Esophagus (tissue), 2 donors: Measurements from ENCODE around the gene PICALM. TPM values are rescaled to one million over a fixed set of nuclear protein-coding genes. Genes with fewer than 3 reads are reported as not detected.

Experiments
- H3K27ac ChIP-seq, 2 donors: one replicate each; pipeline ENCODE4 v1.5.1; 2013; ENCODE audit warnings: low read depth in 2 of 2, mild to moderate bottlenecking in 2 of 2, inconsistent platforms in 1 of 2, low read length in 1 of 2, moderate library complexity in 1 of 2
- H3K27me3 ChIP-seq, 2 donors: one replicate each; pipeline ENCODE4 v1.6.1; 2013; ENCODE audit warnings: low read length in 2 of 2, control low read depth in 1 of 2, mild to moderate bottlenecking in 1 of 2; ENCODE audit not compliant: insufficient read depth in 2 of 2, control insufficient read depth in 1 of 2
- H3K36me3 ChIP-seq, 2 donors: one replicate each; pipeline ENCODE4 v1.6.1; 2013; ENCODE audit warnings: low read length in 1 of 2; ENCODE audit not compliant: control insufficient read depth in 2 of 2, insufficient read depth in 2 of 2
- H3K4me1 ChIP-seq, 2 donors: one replicate each; pipeline ENCODE4 v1.6.1; 2013; ENCODE audit warnings: low read length in 1 of 2; ENCODE audit not compliant: control insufficient read depth in 2 of 2, insufficient read depth in 2 of 2
- H3K4me3 ChIP-seq, 2 donors: one replicate each; pipeline ENCODE4 v1.5.1; 2013; ENCODE audit warnings: low read length in 2 of 2, mild to moderate bottlenecking in 2 of 2, low read depth in 1 of 2, moderate library complexity in 1 of 2
- H3K9me3 ChIP-seq, 2 donors: one replicate each; pipeline ENCODE4 v1.6.1; 2013; ENCODE audit warnings: mild to moderate bottlenecking in 2 of 2, low read depth in 1 of 2, low read length in 1 of 2, moderate library complexity in 1 of 2; ENCODE audit not compliant: control insufficient read depth in 2 of 2, insufficient read depth in 1 of 2
- WGBS, 2 donors: extraction: QIAGEN DNeasy Blood & Tissue Kit; methylation state at CpG; one replicate each; pipeline ENCODE4 v1.1.7; 2013; 5-methylcytosine and 5-hydroxymethylcytosine counted together
- polyA plus RNA-seq, 2 donors: library from polyadenylated mRNA; stranded (reverse); fragments of 200-250 nt; gene quantifications; one replicate each; pipeline ENCODE4 v1.2.3, GENCODE V29; 2013
- donor health status: healthy with polysubstance abuse.
- donor health status: Bipolar disorder and iron deficiency.

PICALM gene
- polyA plus RNA-seq, 2 donors: 60.9 to 61.1 TPM

DNA sequence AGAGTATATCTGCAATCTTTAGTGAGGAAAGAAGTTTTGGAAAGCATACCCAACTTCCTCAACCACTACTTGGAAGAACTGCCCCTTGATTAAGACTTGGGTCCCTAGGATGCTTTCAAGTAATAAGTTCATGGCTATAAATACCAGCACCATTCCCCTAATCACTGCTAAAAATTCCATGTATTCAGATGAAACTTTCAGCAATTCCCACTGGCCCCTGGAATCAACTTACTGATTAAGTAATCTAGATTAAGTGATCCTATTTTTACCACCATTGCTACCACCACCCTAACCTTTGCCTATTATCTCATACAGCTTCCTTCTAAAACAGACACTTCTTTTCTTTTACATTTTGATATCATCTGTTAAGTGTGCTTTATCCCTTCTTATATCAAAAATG lies 10.5 kb downstream of the PICALM start:
- Histone ChIP-seq H3K27ac (no peak overlapping the region), H3K36me3 (no peaks in the 10 kb centered on the region), H3K27me3 (no peaks in the 10 kb centered on the region), H3K9me3 (no peaks in the 10 kb centered on the region), H3K4me1 (peaks cover 2 to 3% of the 10 kb centered on the region in 2 donors), H3K4me3 (no peak overlapping the region)

DNA sequence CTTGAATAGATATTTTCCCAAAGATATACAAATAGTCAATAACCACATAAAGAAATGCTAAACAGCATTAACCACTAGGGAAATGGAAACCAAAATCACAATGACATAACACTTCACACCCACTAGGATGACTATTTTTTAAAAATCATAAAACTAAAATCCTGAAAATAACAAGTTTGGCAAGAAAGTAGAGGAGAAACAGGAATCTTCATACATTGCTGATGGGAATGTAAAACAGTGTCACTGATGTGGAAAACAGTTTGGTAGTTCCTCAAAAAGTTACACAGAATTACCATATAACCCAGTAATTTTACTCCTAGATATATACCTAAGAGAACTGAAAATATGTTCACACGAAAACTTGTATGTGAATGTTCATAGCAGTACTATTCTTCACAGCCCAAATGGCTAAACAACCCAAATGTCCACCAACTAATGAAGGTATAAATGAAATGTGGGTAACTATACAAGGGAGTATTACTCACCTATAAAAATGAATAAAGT lies 12.5 kb downstream of the PICALM start:
- Histone ChIP-seq H3K36me3 (no peaks in the 10 kb centered on the region), H3K4me1 (peaks cover 2 to 3% of the 10 kb centered on the region in 2 donors)

DNA sequence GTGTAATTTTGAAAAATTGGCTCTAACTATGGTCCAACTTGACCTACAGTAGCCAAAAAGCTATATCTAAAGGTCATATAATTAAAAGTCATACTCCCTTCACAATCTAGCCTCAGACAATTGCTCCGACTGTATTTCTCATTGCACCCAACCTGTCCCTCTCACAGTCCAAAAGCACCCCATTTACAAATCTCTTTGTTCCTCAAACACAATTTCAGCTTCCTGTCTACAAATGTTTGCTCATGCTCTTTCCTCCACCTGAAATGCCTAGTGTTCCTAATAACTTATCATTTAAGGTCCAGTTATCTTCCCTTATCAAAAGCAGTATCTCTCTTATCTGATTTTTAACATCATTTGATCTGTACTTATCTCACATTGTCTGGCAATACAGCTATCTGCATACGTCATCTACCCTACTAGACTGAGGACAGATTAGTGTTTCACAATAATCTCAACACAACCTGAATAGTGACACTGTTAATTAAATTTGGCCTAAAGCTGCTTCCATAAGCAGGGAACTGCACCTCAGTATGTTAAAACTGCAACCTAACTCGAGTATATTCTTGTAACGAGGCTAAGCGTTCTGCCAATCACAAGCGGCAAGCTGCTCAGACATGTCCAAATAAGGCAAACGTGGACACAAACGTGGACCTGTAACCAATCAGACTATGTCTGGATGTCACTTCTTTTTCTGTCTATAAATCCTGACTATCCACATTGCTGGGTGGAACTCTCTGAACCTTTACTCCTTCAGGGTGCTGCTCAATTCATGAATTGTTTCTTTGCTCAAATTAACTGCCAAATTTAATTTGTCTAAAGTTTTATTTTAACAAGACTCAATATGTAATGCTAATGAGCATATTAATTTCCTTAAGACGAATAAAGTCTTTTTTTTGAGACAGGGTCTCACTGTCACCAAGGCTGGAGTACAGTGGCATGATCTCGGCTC lies 15.9 kb downstream of the PICALM start:
- no peaks in the 10 kb centered on the region for H3K36me3 ChIP-seq
- no peak overlapping the region for H3K27ac ChIP-seq
- H3K4me1 ChIP-seq: peaks cover 0 to 3% of the 10 kb centered on the region in 2 donors
- WGBS, 2 donors: 82 to 83% methylated on average over 10 of the region's 10 CpGs
- H3K27me3 ChIP-seq: no peaks in the 10 kb centered on the region
- H3K4me3 ChIP-seq: no peak overlapping the region
- H3K9me3 ChIP-seq: no peaks in the 10 kb centered on the region

More for the DNA sequence above, 12.5 kb downstream of the PICALM start:
- no peaks in the 10 kb centered on the region for H3K9me3 ChIP-seq
- H3K4me3 ChIP-seq: no peak overlapping the region
- 84 to 85% methylated on average over 1 of the region's 1 CpG for WGBS, 2 donors
- no peak overlapping the region for H3K27ac ChIP-seq
- H3K27me3 ChIP-seq: no peaks in the 10 kb centered on the region

DNA sequence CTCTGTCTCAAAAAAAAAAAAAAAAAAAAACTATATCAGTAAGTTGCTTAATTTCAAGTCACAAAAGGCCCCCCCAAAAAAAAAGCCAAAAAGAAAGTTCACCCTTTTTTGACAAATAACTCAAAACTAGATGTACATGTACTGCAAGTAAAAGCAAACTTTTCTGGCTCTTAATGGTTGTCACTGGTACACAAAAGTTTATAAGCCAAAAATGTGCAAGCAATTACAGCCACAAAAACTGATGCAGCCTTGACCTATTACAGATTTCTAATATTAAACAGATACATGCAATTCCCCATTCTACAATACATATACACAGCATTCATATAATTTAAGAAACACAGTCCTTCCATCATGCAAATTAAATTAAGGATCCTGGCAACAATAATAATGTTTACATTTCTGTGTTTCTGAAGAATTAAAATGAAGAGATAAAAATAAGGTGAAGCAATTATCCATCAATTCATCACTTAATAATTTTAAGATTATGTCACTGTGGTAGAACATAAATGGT lies 18.6 kb downstream of the PICALM start:
- Histone ChIP-seq H3K4me3 (no peak overlapping the region), H3K27me3 (no peaks in the 10 kb centered on the region), H3K9me3 (no peaks in the 10 kb centered on the region), H3K4me1 (peaks cover 2 to 5% of the 10 kb centered on the region in 2 donors), H3K27ac (no peak overlapping the region), H3K36me3 (no peaks in the 10 kb centered on the region)

DNA sequence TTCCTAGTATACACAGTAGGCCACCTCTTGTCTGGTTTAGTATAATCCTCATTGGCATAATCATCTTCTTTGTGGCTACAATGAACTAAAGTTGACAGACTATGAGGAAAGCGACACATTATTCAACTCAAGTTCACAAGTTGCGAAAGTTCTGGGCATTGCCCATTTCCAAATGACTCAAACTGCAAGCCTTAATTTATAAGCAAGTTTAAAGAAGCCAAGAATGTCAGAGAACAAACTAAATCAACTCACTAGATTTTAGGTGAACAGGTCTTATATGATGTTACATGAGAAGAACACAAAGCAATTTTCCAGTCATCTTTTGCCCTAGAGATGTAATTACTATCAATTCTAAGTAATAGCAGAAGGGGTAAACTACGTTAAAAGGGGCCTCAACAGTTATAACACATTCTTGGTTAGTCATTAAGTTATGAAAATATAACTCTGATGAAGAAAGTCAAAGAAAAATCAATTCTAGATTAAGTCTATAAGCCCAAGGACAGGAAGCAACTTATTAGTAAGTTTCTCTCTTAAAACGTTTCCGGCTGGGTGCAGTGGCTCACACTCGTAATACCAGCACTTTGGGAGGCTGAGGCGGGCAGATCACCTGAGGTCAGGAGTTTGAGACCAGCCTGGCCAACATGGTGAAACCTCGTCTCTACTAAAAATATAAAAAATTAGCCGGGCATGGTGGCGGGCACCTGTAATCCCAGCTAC lies 21.5 kb downstream of the PICALM start:
- H3K4me3 ChIP-seq: no peak overlapping the region
- no peaks in the 10 kb centered on the region for H3K9me3 ChIP-seq
- 68 to 70% methylated on average over 10 of the region's 10 CpGs for WGBS, 2 donors
- peaks cover 2 to 4% of the 10 kb centered on the region in 2 donors for H3K4me1 ChIP-seq
- H3K27me3 ChIP-seq: no peaks in the 10 kb centered on the region
- H3K36me3 ChIP-seq: no peaks in the 10 kb centered on the region
- no peak overlapping the region for H3K27ac ChIP-seq

DNA sequence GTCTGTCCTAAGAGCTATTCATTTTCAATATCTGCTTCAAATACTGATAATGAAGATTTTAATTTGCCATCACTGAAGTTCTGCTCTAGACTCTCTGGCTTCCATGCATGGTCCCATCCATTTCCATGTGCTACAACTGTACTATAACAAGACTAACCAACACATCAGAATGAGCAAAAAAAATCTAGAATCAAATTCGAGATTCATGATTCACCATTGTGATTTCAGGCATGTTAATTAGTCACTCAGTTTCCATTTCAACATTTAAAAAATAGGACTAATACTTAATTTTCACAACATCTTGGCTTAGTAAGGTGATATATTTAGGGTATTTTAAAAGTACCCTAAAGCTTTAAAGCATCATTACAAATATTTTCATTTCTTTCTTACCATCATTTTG lies 22.8 kb downstream of the PICALM start:
- Histone ChIP-seq H3K4me3 (no peak overlapping the region), H3K4me1 (peaks cover 2 to 4% of the 10 kb centered on the region in 2 donors), H3K27ac (no peak overlapping the region), H3K27me3 (no peaks in the 10 kb centered on the region), H3K36me3 (no peaks in the 10 kb centered on the region), H3K9me3 (no peaks in the 10 kb centered on the region)
- WGBS, 2 donors: 42 to 58% methylated on average over 1 of the region's 1 CpG

DNA sequence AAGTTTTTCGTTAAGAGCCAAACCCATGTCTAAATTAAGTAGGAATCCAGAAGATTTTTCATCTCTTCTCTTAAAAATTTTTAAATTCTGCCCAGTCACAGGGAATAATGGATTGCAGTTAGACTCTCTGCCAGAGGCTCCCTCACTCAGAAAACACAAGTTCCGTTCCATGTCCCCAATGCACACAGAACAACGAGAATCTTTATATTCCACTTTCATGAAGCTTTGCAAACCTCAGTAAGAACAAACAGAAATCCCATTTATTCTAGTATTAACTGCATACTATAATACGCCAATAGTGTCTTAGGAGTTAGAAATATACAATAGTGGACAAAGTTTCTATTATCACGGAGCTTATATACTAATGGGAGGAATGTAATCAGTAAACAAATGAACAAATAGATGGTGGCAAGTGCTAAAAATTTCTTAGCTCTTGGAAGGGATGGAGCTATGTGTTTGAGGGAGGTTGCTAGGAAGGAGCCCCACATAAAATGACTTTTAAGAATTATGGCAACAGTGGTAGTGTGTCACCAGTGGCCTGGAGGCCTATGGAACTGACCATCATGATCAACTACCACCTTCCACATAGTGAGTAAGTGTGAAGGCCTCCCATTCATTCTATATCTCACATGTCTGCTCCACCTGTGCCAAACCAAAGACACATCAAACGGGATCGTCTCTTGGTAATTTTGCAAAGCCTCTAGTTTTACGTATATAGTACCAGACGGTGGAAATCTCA lies 24.9 kb downstream of the PICALM start:
- 69 to 72% methylated on average over 9 of the region's 9 CpGs for WGBS, 2 donors
- Histone ChIP-seq H3K4me3 (no peak overlapping the region), H3K27ac (no peak overlapping the region), H3K27me3 (no peaks in the 10 kb centered on the region), H3K4me1 (peaks cover 2 to 4% of the 10 kb centered on the region in 2 donors), H3K36me3 (no peaks in the 10 kb centered on the region), H3K9me3 (no peaks in the 10 kb centered on the region)

DNA sequence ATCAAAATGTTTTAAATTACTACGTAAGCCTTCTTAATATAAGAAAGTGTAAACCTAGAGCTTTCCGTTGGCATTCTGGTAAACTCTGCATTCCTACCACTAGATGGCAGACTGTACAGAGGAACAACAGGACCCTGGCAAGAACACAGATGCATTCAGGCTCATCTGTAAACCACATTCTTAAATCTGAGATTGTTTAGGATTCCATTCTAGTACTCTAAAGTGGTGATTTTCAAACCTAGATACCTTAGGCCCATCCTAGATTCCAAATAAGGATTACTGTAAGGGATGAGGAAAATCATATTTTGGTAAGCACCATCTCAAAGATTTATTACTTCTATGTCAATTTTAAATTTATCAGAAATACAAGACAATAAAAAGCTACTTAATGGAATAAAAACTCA lies 26.9 kb downstream of the PICALM start:
- Histone ChIP-seq H3K27me3 (no peaks in the 10 kb centered on the region), H3K4me1 (peaks cover 2 to 4% of the 10 kb centered on the region in 2 donors), H3K9me3 (no peaks in the 10 kb centered on the region), H3K36me3 (no peaks in the 10 kb centered on the region), H3K4me3 (no peak overlapping the region), H3K27ac (no peak overlapping the region)
- 0 to 1% methylated on average over 2 of the region's 2 CpGs for whole genome bisulfite sequencing, 2 donors
